SJCRH30 (cell line): ENCODE results near the gene CST3. TPM values are rescaled to one million over a fixed set of nuclear protein-coding genes. Genes with fewer than 3 reads are reported as not detected.

Experiments used
- DNase-seq, 2 experiments: peaks; one replicate each; pipeline ENCODE4 v3.0.0-alpha.2; 2015 to 2020
- H3K27ac ChIP-seq: fragments of 250-450 bp; sonication (Bioruptor Pico); 2 replicates; pipeline ENCODE4 v1.5.1; 2020; ENCODE audit warnings: mild to moderate bottlenecking, moderate library complexity
- H3K27me3 ChIP-seq: fragments of 250-450 bp; sonication (Bioruptor Pico); 2 replicates; pipeline ENCODE4 v1.5.1; 2020; ENCODE audit warnings: mild to moderate bottlenecking, moderate library complexity
- H3K36me3 ChIP-seq: fragments of 250-450 bp; sonication (Bioruptor Pico); 2 replicates; pipeline ENCODE4 v1.5.1; 2020; ENCODE audit warnings: mild to moderate bottlenecking, moderate library complexity
- H3K4me1 ChIP-seq: fragments of 250-450 bp; sonication (Bioruptor Pico); 2 replicates; pipeline ENCODE4 v1.5.1; 2020; ENCODE audit warnings: mild to moderate bottlenecking, moderate library complexity
- H3K4me3 ChIP-seq: fragments of 250-450 bp; sonication (Bioruptor Pico); 2 replicates; pipeline ENCODE4 v1.5.1; 2020; ENCODE audit warnings: mild to moderate bottlenecking, moderate library complexity
- H3K9me3 ChIP-seq: fragments of 250-450 bp; sonication (Bioruptor Pico); replicated peaks from 2 replicates; pipeline ENCODE4 v1.5.1; 2020; ENCODE audit warnings: mild to moderate bottlenecking, moderate library complexity
- total RNA-seq: library from RNA; depleted of rRNA; stranded (reverse); fragments of >200 nt; shearing (Covaris generic); gene quantifications from 2 replicates; pipeline ENCODE4 v1.2.3, GENCODE V29; 2014

The CST3 gene
- total RNA-seq, 1 experiment from 2014 or later = 67.6 TPM

DNA sequence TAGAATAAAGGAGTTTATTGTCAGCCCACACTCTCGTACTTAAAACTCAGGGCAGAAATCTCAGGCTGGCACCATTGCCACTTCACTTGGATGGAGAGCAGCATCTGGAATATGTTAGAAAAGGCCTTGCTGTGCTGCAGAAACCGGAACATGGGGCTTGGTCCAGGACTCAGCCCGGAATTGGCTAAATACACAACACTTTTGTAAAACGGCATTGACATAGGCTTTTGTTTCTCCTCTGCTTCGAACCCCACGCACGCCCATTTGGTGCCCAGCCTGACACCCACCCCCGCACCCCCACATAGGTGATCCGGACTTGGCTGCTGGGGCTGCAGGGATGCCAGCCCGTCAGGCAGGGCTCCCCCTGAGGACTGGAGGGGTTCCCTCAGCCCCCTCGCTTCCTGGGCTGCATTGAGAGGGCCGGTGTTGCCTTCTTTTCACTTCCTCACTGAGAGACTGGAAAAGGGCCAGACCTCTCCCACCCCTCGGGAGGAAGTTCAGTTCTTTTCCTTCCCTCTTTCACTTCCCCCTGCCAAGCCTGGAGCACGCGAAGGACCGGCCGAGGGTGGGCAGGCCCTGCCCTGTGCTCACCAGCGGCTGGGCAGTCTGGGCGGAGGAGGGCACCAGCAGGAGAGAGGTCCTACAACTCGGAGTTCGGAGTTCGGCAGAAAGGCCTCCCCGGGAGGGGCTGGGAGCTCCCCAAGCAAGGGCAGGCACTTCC is 17.9 kb upstream of the CST3 start:
- no peak overlapping the region for H3K27ac ChIP-seq

DNA sequence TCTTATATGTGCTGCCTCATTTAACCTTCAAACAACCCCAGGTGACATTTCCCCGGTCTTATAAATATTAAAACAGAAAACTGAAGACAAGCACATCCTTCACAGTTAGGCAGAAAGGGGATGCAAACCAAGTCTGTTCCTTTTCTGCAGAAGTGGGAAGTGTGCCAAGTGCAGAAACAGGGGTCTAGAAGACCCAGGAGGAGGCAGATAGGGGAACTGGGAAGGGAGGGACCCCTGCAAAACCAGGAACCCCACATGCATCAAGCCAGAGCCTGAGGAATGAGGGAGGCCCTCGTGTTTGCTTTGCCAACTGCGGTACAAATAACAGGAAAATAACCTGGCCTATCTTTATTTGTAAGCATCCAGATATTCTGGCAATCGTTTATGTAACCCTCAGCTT is 17.0 kb upstream of the CST3 start:
- Histone ChIP-seq H3K27me3 (peaks cover 3% of the 10 kb centered on the region; the same call in 1 of the 2 replicates), H3K4me3 (no peak overlapping the region), H3K27ac (no peak overlapping the region), H3K4me1 (no peaks in the 10 kb centered on the region), H3K9me3 (no peaks in the 10 kb centered on the region), H3K36me3 (no peaks in the 10 kb centered on the region)
- DNase-seq = no peak

More for the DNA sequence above, 17.9 kb upstream of the CST3 start:
- Histone ChIP-seq H3K36me3 (no peaks in the 10 kb centered on the region), H3K27me3 (peaks cover 3% of the 10 kb centered on the region; the same call in 1 of the 2 replicates), H3K4me1 (peaks cover 9% of the 10 kb centered on the region), H3K4me3 (no peak overlapping the region), H3K9me3 (no peaks in the 10 kb centered on the region)
- no peak for DNase-seq

DNA sequence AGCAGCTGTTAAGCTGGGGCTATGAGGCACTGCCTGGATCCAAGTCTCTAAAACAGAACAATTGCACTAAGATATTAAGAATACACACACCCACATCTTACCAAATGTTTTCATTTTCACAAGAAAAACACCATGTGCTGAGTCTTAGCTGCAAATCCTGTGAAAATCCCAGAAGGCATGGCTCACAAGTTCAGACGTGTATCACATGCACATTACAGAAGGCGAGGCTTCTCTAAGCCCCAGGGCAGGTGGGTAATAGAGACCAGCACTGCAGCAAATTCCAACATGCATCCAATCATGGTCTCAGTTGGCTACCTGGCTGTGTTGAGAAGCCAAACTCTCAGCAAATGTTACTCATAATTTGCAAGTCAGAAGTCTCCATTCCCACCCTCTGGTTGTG is 16.2 kb upstream of the CST3 start:
- Histone ChIP-seq H3K4me1 (no peaks in the 10 kb centered on the region), H3K9me3 (no peaks in the 10 kb centered on the region), H3K27me3 (peaks cover 3% of the 10 kb centered on the region; the same call in 1 of the 2 replicates), H3K27ac (no peak overlapping the region), H3K4me3 (no peak overlapping the region), H3K36me3 (no peaks in the 10 kb centered on the region)
- no peak for DNase-seq

DNA sequence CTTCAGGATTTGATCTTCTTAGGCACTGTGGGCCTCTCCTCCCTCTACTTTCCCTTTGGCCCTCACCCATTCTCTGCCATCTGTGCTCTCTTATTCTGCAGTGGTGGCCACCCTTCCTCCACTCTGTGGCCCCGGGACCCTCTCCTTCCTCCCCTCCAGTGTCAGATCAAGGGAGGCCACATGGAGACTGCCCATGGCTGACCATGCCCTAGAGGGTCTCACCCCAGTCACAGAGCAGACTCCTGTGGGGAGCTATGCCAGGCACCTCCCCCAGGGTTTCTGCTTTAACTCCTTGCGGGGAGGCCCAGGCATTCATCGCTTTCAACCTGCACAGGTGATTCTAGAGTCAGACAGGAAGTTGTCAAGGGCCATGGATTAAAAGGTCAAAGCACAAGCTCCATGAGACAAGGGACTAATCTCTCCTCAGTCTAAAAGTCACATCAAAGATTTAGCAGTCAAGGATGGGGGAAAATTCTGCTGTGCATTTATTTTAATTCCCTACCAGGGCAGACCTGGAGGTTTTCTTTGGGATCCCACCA is 15.7 kb upstream of the CST3 start:
- no peaks in the 10 kb centered on the region for H3K36me3 ChIP-seq
- H3K27me3 ChIP-seq = peaks cover 3% of the 10 kb centered on the region; the same call in 1 of the 2 replicates
- no peak overlapping the region for H3K4me3 ChIP-seq
- H3K4me1 ChIP-seq = no peaks in the 10 kb centered on the region
- no peak overlapping the region for H3K27ac ChIP-seq
- H3K9me3 ChIP-seq = no peaks in the 10 kb centered on the region
- DNase-seq = no peak

DNA sequence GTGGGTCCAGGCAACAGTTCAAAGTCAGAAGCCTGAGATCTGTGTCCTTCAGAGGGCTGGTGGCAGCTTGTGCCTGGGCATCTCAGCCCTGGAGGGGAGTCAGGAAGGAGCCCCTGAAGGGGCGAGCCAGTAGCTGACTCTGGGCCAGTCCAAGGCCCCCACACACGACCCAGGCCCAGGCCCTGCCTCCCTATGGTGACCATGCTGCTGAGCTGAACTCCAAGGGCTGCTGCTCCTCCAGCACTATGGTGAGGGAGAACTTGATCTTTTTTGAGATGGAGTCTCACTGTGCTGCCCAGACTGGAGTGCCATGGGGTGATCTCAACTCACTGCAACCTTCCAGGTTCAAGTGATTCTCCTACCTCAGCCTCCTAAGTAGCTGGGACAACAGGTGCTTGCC is 15.2 kb upstream of the CST3 start:
- Histone ChIP-seq H3K36me3 (no peaks in the 10 kb centered on the region), H3K27ac (no peak overlapping the region), H3K9me3 (no peaks in the 10 kb centered on the region), H3K27me3 (peaks cover 3% of the 10 kb centered on the region; the same call in 1 of the 2 replicates), H3K4me3 (no peak overlapping the region), H3K4me1 (no peaks in the 10 kb centered on the region)
- DNase-seq = no peak

DNA sequence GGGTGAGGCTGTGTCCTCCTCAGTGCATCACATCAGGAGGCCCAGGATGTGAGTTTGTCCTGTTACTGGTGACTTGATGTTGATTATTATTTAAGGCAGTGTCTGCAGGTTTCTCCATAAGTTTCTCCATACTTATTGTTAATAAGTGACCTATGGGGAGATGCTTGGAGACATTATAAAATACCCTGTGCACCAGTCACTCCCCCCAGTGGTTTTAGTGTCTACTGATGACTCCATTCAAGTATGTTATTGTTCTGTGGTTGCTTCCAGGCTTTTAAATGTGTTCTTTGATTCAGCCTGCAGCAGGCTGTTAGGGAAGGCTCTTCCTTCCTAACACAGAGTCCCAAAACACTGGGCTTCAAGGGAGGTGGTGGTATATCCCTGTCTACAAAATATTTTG is 14.6 kb upstream of the CST3 start:
- no peak for DNase-seq

DNA sequence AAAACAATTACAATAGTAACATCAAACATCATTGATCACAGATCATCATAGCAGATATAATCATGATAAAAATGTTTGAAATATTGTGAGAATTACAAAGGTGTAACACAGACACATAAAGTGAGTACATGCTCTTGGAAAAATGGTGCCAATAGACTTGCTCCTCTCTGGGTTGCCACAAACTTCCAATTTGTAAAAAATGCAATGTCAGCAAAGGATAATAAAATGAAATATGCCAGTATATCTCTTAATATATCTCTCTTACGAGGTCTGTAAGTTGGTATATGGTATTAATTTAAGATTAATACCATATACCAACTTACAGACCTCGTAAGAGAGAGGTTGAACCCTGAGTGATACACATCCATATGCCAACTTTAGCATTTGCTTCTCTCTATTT is 13.4 kb upstream of the CST3 start:
- H3K36me3 ChIP-seq = no peaks in the 10 kb centered on the region
- no peaks in the 10 kb centered on the region for H3K9me3 ChIP-seq
- no peak overlapping the region for H3K4me3 ChIP-seq
- peaks cover 3% of the 10 kb centered on the region; the same call in 1 of the 2 replicates for H3K27me3 ChIP-seq
- no peak for DNase-seq
- H3K4me1 ChIP-seq = no peaks in the 10 kb centered on the region
- H3K27ac ChIP-seq = no peak overlapping the region

More for the DNA sequence above, 14.6 kb upstream of the CST3 start:
- Histone ChIP-seq H3K4me1 (no peaks in the 10 kb centered on the region), H3K9me3 (no peaks in the 10 kb centered on the region), H3K36me3 (no peaks in the 10 kb centered on the region), H3K4me3 (no peak overlapping the region), H3K27ac (no peak overlapping the region), H3K27me3 (peaks cover 3% of the 10 kb centered on the region; the same call in 1 of the 2 replicates)

DNA sequence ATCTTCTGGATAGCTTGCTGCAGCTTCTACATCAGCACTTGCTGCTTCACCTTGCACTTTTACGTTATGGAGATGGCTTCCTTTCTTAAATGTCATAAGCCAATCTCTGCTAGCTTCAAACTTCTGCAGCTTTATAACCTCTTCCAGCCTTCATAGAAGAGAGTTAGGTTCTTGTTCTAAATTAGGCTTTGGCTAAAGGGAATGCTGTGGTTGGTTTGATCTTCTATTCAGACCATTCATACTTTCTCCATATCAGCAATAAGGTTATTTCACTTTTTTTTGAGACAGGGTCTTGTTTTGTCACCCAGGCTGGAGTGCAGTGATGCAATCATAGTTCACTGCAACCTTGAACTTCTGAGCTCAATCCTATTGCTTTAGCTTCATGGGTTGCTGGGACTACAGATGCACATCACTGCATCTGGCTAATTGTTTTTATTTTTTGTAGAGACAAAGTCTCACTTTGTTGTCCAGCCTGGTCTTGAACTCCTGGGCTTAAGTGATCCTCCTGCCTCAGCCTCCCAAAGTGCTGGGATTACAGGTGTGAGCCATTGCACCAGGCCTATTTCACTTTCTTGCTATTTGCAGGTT is 12.2 kb upstream of the CST3 start:
- H3K9me3 ChIP-seq = no peaks in the 10 kb centered on the region
- H3K36me3 ChIP-seq = no peaks in the 10 kb centered on the region
- H3K27me3 ChIP-seq = no peaks in the 10 kb centered on the region
- no peak for DNase-seq
- no peak overlapping the region for H3K27ac ChIP-seq
- no peak overlapping the region for H3K4me3 ChIP-seq
- H3K4me1 ChIP-seq = no peaks in the 10 kb centered on the region

DNA sequence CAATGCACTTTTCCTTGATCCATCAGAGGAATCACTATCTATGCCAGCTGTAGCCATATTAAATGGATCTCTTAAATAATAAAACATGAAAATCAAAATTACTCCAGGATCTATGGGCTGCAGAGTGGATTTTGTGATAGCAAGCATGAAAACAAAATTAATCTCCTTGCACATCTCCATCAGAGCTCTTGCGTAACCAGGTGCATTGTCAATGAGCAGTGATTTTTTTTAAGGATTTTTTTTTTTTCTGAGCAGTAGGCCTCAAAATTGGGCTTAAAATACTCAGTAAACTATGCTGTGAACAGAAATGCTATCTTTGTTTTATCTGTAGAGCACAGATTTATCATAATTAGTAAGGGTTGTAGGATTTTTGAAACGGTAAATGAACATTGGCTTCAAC is 11.5 kb upstream of the CST3 start:
- H3K27ac ChIP-seq = no peak overlapping the region
- no peak for DNase-seq
- no peak overlapping the region for H3K4me3 ChIP-seq
- H3K27me3 ChIP-seq = no peaks in the 10 kb centered on the region
- no peaks in the 10 kb centered on the region for H3K9me3 ChIP-seq
- H3K36me3 ChIP-seq = no peaks in the 10 kb centered on the region
- no peaks in the 10 kb centered on the region for H3K4me1 ChIP-seq

DNA sequence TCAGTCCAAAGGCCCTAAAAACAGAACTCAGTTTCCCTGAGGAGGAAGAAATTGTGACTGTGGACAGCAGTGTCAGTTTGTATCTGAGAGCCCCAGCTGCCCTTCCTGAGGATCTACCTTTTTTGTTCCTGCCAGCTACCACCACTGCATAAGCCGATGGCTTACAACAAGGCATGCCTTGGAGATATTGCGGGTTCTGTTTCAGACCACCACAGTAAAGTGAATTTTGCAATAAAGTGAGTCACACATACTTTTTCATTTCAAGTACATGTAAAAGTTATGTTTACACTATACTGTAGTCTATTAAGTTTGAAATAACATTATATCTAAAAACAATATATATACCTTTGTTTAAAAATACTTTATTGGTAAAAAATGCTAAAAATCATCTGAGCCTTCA is 9.6 kb upstream of the CST3 start:
- Histone ChIP-seq H3K27ac (no peak overlapping the region), H3K9me3 (no peaks in the 10 kb centered on the region), H3K36me3 (no peaks in the 10 kb centered on the region), H3K27me3 (no peaks in the 10 kb centered on the region), H3K4me3 (no peak overlapping the region), H3K4me1 (no peaks in the 10 kb centered on the region)
- no peak for DNase-seq

DNA sequence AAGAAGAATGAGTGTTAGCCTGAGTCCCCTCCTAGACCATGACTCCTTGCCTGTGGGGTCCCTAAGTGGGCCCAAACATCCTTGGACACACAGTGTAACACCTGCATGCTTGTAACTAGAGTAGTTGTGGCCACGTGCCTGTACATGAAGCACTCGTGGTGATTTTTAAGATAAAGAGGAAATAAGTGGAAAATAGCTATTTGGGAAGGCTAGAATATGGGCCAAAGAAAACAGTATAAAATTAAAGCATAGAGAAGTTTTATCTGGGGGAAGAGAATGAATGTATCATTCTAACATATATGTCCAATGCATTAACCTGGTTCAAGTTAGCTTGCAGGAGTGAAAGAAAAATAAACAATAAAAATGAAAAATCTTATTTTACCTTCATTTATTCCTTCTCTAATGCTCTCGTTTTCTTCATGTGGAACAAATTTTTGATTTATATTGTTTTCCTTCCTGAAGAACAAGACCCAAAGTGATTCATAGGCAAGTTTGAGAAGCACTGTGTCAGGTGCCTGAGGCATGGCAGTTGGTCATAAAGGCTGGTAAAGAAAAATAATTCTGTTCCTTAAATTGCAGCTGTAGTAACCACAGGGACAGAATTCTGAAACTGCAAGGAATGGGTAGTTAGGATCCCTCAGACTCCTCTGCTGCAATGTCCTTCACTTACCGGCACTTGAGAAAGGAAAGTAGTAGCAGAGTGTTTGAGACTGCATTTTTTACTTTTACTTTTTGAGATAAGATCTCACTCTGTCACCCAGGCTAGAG is 8.5 kb upstream of the CST3 start:
- H3K9me3 ChIP-seq = no peaks in the 10 kb centered on the region
- no peaks in the 10 kb centered on the region; the same call in 1 of the 2 replicates for H3K4me1 ChIP-seq
- no peak for DNase-seq
- H3K27me3 ChIP-seq = no peaks in the 10 kb centered on the region
- no peak overlapping the region for H3K27ac ChIP-seq
- no peak overlapping the region for H3K4me3 ChIP-seq
- no peaks in the 10 kb centered on the region for H3K36me3 ChIP-seq

DNA sequence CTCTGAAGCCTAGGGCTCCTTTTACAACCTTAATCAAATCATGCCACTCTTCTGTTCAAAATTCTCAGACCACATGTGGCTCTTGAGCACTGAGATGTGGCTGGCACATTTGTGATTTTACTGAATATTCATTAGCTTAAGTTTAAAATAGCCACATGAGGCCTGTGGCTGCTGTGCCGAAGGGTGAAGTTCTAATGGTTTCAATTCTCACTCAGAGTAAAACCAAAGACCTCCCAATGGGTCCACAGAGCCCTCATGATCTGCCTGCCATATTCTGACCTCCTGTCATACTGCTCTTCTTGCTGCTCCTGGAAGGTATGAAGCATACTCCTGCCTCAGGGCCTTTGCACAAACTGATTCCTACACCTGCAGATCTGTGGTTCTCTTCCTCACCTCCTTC is 7.8 kb upstream of the CST3 start:
- Histone ChIP-seq H3K4me3 (no peak overlapping the region), H3K27ac (no peak overlapping the region), H3K27me3 (no peaks in the 10 kb centered on the region), H3K4me1 (no peaks in the 10 kb centered on the region; the same call in 1 of the 2 replicates), H3K36me3 (no peaks in the 10 kb centered on the region), H3K9me3 (no peaks in the 10 kb centered on the region)
- DNase-seq = no peak

DNA sequence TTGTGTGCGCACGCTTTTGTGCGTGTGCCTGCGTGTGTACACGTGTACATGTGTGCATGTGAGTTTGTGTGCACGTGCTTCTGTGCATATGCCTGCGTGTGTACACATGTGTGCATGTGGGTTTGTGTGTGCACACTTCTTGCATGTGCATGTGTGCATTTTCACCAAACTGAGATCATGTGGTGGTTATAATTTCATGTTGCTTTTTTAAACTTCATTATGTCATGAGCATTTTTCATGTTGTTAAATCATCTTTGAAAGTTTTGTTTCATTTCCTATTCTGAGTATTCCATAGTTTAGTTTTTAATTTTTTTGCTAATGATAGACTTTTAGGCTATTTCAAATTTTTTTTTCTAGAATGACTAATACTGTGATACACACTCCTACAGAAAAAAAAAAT is 6.4 kb upstream of the CST3 start:
- Histone ChIP-seq H3K4me3 (no peak overlapping the region), H3K36me3 (no peaks in the 10 kb centered on the region), H3K27me3 (no peaks in the 10 kb centered on the region), H3K4me1 (no peaks in the 10 kb centered on the region; the same call in 1 of the 2 replicates), H3K9me3 (no peaks in the 10 kb centered on the region), H3K27ac (no peak overlapping the region)
- DNase-seq = no peak

DNA sequence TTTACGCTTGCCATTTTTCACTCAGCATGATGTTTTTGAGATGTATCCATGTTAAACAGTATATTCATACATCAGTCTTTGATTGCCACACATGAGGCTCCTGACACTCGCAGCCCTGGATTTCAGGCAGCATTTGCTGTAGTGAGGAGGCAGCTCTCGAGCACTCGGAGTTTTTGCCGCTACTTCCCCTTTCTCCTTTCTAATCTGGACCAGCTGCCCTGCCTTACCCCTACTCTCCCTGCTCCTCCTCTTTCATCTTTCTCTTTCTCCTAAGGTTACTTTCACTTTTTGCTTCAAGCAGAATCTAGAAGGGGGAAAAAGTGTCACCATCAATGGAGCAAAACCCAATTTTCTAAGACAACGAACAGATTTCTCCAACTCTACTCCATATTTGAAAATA is 5.9 kb upstream of the CST3 start:
- Histone ChIP-seq H3K9me3 (no peaks in the 10 kb centered on the region), H3K4me1 (no peaks in the 10 kb centered on the region; the same call in 1 of the 2 replicates), H3K27ac (no peak overlapping the region), H3K27me3 (no peaks in the 10 kb centered on the region), H3K4me3 (no peak overlapping the region), H3K36me3 (no peaks in the 10 kb centered on the region)
- DNase-seq = no peak
